ENCODE results near the gene UBC.

GRCh38 chr12:124898923-124899294 is 15.5 kb downstream of the UBC start:
- TF ChIP-seq POLR2AphosphoS5 (IDR thresholded peaks at IDR 0.05; ENCODE audit: low read depth, low read length) (no peak), POLR2A (IDR thresholded peaks at IDR 0.05; ENCODE audit: low read depth, low read length) (no peak), TAF1 (IDR thresholded peaks at IDR 0.05; ENCODE audit: borderline replicate concordance, low read depth, low read length) (no peak)
